C4-2B (cell line): ENCODE data around the gene SSR1.

Experiments
- ZFX ChIP-seq: fragments of 450-650 bp; IDR thresholded peaks from 2 replicates; pipeline ENCODE4 v1.6.1; 2017
- TF ChIP-seq, protein P1 (sequence below): fragments of 450-650 bp; conservative IDR thresholded peaks from 2 replicates; pipeline ENCODE4 v1.5.1; 2017; ENCODE audit warnings: mild to moderate bottlenecking

DNA sequence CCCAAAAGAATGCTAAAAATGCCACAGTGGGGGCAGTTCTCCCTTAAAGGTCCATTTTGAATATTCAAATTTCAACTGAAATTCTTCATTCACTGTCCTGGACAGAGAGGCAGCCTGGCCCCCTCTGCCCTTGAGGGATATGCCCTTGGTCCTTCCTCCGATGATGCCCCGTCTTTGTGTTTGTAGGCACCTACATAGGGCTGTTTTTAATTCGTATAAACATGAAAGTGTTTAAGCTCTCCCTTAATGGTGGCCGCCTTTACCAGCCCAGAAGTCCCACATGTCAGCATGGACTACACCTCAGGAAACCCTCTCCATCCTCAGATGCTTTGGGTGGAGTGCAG is 70.2 kb downstream of the SSR1 start:
- TF ChIP-seq, protein P1, sequence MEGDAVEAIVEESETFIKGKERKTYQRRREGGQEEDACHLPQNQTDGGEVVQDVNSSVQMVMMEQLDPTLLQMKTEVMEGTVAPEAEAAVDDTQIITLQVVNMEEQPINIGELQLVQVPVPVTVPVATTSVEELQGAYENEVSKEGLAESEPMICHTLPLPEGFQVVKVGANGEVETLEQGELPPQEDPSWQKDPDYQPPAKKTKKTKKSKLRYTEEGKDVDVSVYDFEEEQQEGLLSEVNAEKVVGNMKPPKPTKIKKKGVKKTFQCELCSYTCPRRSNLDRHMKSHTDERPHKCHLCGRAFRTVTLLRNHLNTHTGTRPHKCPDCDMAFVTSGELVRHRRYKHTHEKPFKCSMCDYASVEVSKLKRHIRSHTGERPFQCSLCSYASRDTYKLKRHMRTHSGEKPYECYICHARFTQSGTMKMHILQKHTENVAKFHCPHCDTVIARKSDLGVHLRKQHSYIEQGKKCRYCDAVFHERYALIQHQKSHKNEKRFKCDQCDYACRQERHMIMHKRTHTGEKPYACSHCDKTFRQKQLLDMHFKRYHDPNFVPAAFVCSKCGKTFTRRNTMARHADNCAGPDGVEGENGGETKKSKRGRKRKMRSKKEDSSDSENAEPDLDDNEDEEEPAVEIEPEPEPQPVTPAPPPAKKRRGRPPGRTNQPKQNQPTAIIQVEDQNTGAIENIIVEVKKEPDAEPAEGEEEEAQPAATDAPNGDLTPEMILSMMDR = no peak
- no peak for TF ChIP-seq ZFX
